GM12892 (cell line): ENCODE data around the gene SUPT3H. TPM values are rescaled to one million over a fixed set of nuclear protein-coding genes. Genes with fewer than 3 reads are reported as not detected.
A peak's percentile ranks its signal among the peaks of the same experiment; 100 is the strongest.

Source experiments
- DNase-seq: peaks from one replicate; pipeline ENCODE4 v3.0.0; 2011; ENCODE audit not compliant: insufficient read length
- FAIRE-seq: peaks from 2 replicates; lab custom pipeline; 2011; peaks lifted over from hg19 to GRCh38; lab: Jason Lieb, UNC
- POLR2A ChIP-seq: IDR thresholded peaks from 2 replicates; pipeline ENCODE4 v1.6.1; 2011; ENCODE audit warnings: low read depth, low read length, control low read depth
- POLR2AphosphoS5 ChIP-seq: IDR thresholded peaks from 2 replicates; pipeline ENCODE4 v1.6.1; 2011; ENCODE audit warnings: low read depth, low read length, control low read depth
- TAF1 ChIP-seq: IDR thresholded peaks from 2 replicates; pipeline ENCODE4 v1.6.1; 2011; ENCODE audit warnings: low read depth, mild to moderate bottlenecking, control low read depth, low read length, borderline replicate concordance
- polyA plus RNA-seq: library from polyadenylated mRNA; unstranded; fragments of >200 nt; gene quantifications from one replicate; pipeline ENCODE4 v1.2.1, GENCODE V29; 2012; ENCODE audit warnings: missing spikeins, inconsistent platforms; ENCODE audit not compliant: missing spikeins

SUPT3H gene
- polyA plus RNA-seq = 2.9 TPM

- DNase-seq (peak; percentile 59), FAIRE-seq (peak; percentile 98)
- TF ChIP-seq POLR2AphosphoS5 (peak; percentile 69; the same call in 1 of the 2 replicates), POLR2A (peak; percentile 78), TAF1 (peak; percentile 67)
Observed at GRCh38 chr6:45377554-45378333, at the start of gene SUPT3H. Gene SUPT3H (minus strand): TSS chr6:45377934.

GRCh38 chr6:45426251-45426650 is 48.5 kb upstream of the SUPT3H start:
- FAIRE-seq (no peak), DNase-seq (no peak)
- TF ChIP-seq POLR2AphosphoS5 (no peak), POLR2A (no peak), TAF1 (no peak)

GRCh38 chr6:45424451-45424861 is 46.7 kb upstream of the SUPT3H start:
- TF ChIP-seq POLR2AphosphoS5 (no peak), TAF1 (no peak)
- FAIRE-seq = no peak
- no peak for DNase-seq

- TF ChIP-seq POLR2A (no peak), POLR2AphosphoS5 (no peak), TAF1 (no peak)
- DNase-seq (no peak), FAIRE-seq (no peak)
Observed at GRCh38 chr6:45423824-45424450, 46.2 kb upstream of the SUPT3H start.

GRCh38 chr6:45423111-45423823 is 45.5 kb upstream of the SUPT3H start:
- TF ChIP-seq POLR2AphosphoS5 = no peak
- TF ChIP-seq POLR2A = no peak
- TF ChIP-seq TAF1 = no peak
- no peak for FAIRE-seq
- no peak for DNase-seq

GRCh38 chr6:45422503-45423110 is 44.9 kb upstream of the SUPT3H start:
- TF ChIP-seq POLR2A (no peak), TAF1 (no peak), POLR2AphosphoS5 (no peak)
- FAIRE-seq (no peak), DNase-seq (no peak)

GRCh38 chr6:45421709-45422502 is 44.2 kb upstream of the SUPT3H start:
- FAIRE-seq = no peak
- peak; percentile 20 for DNase-seq
- TF ChIP-seq POLR2AphosphoS5 = no peak
- no peak for TF ChIP-seq POLR2A
- TF ChIP-seq TAF1 = no peak

- no peak for TF ChIP-seq POLR2A
- no peak for TF ChIP-seq POLR2AphosphoS5
- no peak for TF ChIP-seq TAF1
- DNase-seq (no peak), FAIRE-seq (no peak)
Observed at GRCh38 chr6:45420909-45421708, 43.4 kb upstream of the SUPT3H start.

- FAIRE-seq (no peak), DNase-seq (no peak)
- TF ChIP-seq TAF1 (no peak), POLR2AphosphoS5 (no peak), POLR2A (no peak)
Observed at GRCh38 chr6:45420083-45420908, 42.6 kb upstream of the SUPT3H start.
